ENCODE measurements around the gene MAP2K5.

MAP2K5 gene

DNA sequence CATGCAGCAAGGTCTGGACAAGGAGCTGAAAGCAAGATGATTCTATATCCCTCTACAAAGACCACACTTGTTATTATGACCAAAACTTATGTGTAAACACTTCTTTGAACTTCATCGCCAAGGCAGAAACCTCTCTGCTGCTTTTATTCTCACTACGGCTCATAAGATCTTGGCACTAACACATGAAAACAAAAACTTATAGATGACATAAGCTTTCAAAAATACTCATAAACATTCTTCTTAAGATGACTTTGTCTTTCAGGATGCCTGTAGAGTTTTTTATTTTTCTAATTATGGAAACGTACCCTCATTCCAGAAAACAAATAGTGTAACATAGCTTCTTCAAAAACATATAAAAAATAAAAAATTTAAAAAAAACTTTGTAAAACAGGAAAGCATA lies 34.1 kb upstream of the MAP2K5 start:
- H3K9me3 ChIP-seq (ENCODE audit: insufficient read depth, low read length), result no peaks in the 10 kb centered on the region
- peaks cover 25% of the 10 kb centered on the region for H3K4me1 ChIP-seq (ENCODE audit: low read length)
- no peak overlapping the region for H2AFZ ChIP-seq (ENCODE audit: low read depth, low read length)
- TF ChIP-seq EZH2phosphoT487 (IDR thresholded peaks at IDR 0.05; ENCODE audit: low read depth) (no peak), CTCF (IDR thresholded peaks at IDR 0.05; ENCODE audit: low read depth, low read length) (no peak)
- no peak overlapping the region for H3K4me3 ChIP-seq (ENCODE audit: low read length)
- H3K4me2 ChIP-seq (ENCODE audit: low read length), result no peak overlapping the region
- no peaks in the 10 kb centered on the region for H4K20me1 ChIP-seq (ENCODE audit: insufficient read depth, low read length)
- H3K27ac ChIP-seq (ENCODE audit: low read length), result no peak overlapping the region
- H3K27me3 ChIP-seq (ENCODE audit: low read depth, low read length), result no peaks in the 10 kb centered on the region
- H3K36me3 ChIP-seq (replicated peaks; ENCODE audit: low read depth, low read length), result peaks cover 10% of the 10 kb centered on the region
- H3K79me2 ChIP-seq (ENCODE audit: low read length), result no peaks in the 10 kb centered on the region
- H3K9ac ChIP-seq (ENCODE audit: low read length), result no peak overlapping the region

GRCh38 chr15:67509918-67510317 lies 32.6 kb upstream of the MAP2K5 start:
- TF ChIP-seq CTCF (IDR thresholded peaks at IDR 0.05; ENCODE audit: low read depth, low read length), result no peak
- no peak for TF ChIP-seq EZH2phosphoT487 (IDR thresholded peaks at IDR 0.05; ENCODE audit: low read depth)
- H3K79me2 ChIP-seq (ENCODE audit: low read length), result no peaks in the 10 kb centered on the region
- no peaks in the 10 kb centered on the region for H3K9me3 ChIP-seq (ENCODE audit: insufficient read depth, low read length)
- peaks cover 25% of the 10 kb centered on the region for H3K4me1 ChIP-seq (ENCODE audit: low read length)
- no peak overlapping the region for H3K4me2 ChIP-seq (ENCODE audit: low read length)
- H2AFZ ChIP-seq (ENCODE audit: low read depth, low read length), result no peak overlapping the region
- H3K9ac ChIP-seq (ENCODE audit: low read length), result no peak overlapping the region
- no peak overlapping the region for H3K4me3 ChIP-seq (ENCODE audit: low read length)
- no peak overlapping the region for H3K27ac ChIP-seq (ENCODE audit: low read length)
- H3K27me3 ChIP-seq (ENCODE audit: low read depth, low read length), result no peaks in the 10 kb centered on the region
- no peaks in the 10 kb centered on the region for H4K20me1 ChIP-seq (ENCODE audit: insufficient read depth, low read length)
- H3K36me3 ChIP-seq (replicated peaks; ENCODE audit: low read depth, low read length), result peaks cover 10% of the 10 kb centered on the region

DNA sequence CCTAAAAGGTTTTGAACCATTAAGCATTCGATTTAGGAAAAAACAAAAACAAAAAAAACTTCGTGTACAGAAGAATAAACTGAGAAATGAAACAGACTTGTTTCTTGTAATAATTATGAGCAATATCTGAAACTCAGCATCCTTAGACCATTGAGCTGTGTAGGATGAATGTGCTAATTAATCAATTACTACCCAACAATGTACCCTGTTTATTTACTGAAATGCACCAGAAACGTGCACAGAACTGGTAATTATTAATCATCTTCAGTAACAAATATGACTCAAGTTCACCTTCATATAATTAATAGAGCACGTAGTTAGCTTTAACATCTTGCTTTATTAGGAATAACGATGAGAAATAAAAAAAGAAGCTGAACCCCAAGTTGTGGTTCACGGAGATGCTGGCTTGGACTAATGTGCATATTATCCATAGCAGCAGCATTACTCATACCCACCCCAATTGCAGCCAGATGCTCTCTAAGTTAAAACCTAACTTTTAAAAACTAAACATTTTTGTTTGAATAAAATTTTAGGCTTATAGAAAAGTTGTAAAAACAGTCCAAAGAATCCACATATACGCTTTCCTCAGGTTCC lies 31.8 kb upstream of the MAP2K5 start:
- no peak overlapping the region for H2AFZ ChIP-seq (ENCODE audit: low read depth, low read length)
- TF ChIP-seq EZH2phosphoT487 (IDR thresholded peaks at IDR 0.05; ENCODE audit: low read depth), result no peak
- no peak for TF ChIP-seq CTCF (IDR thresholded peaks at IDR 0.05; ENCODE audit: low read depth, low read length)
- H3K4me3 ChIP-seq (ENCODE audit: low read length), result no peak overlapping the region
- no peak overlapping the region for H3K27ac ChIP-seq (ENCODE audit: low read length)
- H4K20me1 ChIP-seq (ENCODE audit: insufficient read depth, low read length), result no peaks in the 10 kb centered on the region
- peaks cover 21% of the 10 kb centered on the region for H3K4me1 ChIP-seq (ENCODE audit: low read length)
- H3K36me3 ChIP-seq (replicated peaks; ENCODE audit: low read depth, low read length), result peaks cover 10% of the 10 kb centered on the region
- H3K9ac ChIP-seq (ENCODE audit: low read length), result no peak overlapping the region
- no peaks in the 10 kb centered on the region for H3K9me3 ChIP-seq (ENCODE audit: insufficient read depth, low read length)
- no peaks in the 10 kb centered on the region for H3K27me3 ChIP-seq (ENCODE audit: low read depth, low read length)
- no peaks in the 10 kb centered on the region for H3K79me2 ChIP-seq (ENCODE audit: low read length)
- no peak overlapping the region for H3K4me2 ChIP-seq (ENCODE audit: low read length)

- no peaks in the 10 kb centered on the region for H3K79me2 ChIP-seq (ENCODE audit: low read length)
- H4K20me1 ChIP-seq (ENCODE audit: insufficient read depth, low read length), result no peaks in the 10 kb centered on the region
- H2AFZ ChIP-seq (ENCODE audit: low read depth, low read length), result no peak overlapping the region
- peaks cover 10% of the 10 kb centered on the region for H3K36me3 ChIP-seq (replicated peaks; ENCODE audit: low read depth, low read length)
- TF ChIP-seq EZH2phosphoT487 (IDR thresholded peaks at IDR 0.05; ENCODE audit: low read depth) (no peak), CTCF (IDR thresholded peaks at IDR 0.05; ENCODE audit: low read depth, low read length) (no peak)
- H3K27ac ChIP-seq (ENCODE audit: low read length), result no peak overlapping the region
- no peak overlapping the region for H3K4me3 ChIP-seq (ENCODE audit: low read length)
- H3K4me1 ChIP-seq (ENCODE audit: low read length), result peaks cover 12% of the 10 kb centered on the region
- H3K9ac ChIP-seq (ENCODE audit: low read length), result no peak overlapping the region
- H3K4me2 ChIP-seq (ENCODE audit: low read length), result no peak overlapping the region
- no peaks in the 10 kb centered on the region for H3K9me3 ChIP-seq (ENCODE audit: insufficient read depth, low read length)
- no peaks in the 10 kb centered on the region for H3K27me3 ChIP-seq (ENCODE audit: low read depth, low read length)
These were observed 30.9 kb upstream of the MAP2K5 start for GRCh38 chr15:67511606-67512005.

All from OCI-LY3 (cell line).